GOT3 (cell line): ENCODE data around the gene CPSF4.
"Not testable (repeated sequence)": the region's sequence is repeated elsewhere in the genome, so short reads cannot be mapped to it uniquely, and the experiment has no call there.

ENCODE experiments used
- DNase-seq: peaks from one replicate; lab custom pipeline; 2025; ENCODE audit warnings: mixed read lengths; lab: John Stamatoyannopoulos, UW

The CPSF4 gene

DNA sequence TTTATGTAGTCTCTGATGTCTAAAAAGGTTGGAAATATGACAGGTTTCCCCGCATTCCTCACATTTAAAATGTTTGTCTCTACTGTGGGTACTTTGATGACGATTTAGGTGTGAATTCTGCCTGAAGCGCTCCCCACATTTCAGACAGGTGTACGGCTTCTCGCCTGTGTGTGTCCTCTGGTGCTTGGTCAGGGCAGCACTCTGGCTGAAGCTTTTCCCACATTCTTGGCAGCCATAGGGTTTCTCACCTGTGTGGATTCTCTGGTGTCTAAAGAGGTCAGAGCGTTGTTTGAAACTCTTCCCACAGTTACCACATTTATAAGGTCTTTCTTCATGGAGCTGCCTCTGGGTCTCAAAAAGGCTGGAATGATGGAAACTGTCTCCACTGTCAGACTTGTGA, 55.1 kb downstream of the CPSF4 start:
- no peak for DNase-seq

DNA sequence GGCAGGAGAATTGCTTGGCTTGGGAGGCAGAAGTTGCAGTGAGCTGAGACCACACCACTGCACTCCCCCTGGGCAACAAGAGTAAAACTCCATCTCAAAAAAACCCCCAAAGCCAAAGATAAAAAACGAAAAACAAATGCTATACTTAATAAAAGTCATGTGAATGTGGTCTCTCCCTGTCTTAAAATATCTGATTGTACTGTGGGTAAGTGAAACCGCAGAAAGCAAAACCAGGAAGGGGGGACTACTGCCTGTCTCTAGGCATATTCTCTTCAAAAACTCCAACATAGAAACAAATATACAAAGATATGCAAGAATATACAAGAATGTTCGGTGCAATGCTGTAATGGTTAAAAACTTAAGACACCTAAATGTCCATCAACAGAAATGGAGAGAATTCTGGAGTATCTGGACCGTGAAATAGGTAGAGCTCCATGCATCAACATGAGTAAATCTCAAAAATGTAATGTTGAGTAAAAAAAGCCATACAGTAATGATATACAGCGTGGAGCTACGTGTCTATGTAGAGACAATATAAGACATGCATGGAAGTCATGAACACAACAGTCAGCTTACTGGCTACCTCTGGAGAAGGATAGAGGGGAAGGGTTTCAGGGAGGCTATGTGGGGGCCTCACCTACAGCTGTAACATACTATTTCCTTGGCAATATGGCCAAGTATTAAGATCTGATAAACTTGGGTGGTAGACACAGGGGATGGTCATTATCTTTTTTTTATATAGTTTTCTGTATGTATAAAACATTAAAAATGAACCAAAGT, 59.2 kb downstream of the CPSF4 start:
- no peak for DNase-seq

DNA sequence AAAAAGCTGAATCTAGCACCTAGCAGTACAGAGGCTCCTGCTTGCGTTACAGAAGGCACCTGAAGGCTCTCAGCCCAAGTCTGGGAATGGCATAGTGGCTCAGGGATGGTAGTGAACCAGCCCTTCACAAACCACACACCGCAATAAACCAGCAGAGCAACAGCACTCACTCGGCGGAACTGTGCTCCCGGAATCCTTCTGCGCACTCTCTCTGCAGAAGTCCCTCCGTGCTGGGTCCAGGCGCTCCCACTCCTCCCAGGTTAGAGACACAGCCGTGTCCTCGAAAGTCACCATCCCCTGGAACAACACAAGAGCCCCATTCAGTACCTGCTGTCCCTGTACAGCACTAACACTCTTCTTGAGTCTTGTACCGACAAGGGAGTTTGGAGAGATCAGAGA, 59.8 kb downstream of the CPSF4 start:
- no peak for DNase-seq

DNA sequence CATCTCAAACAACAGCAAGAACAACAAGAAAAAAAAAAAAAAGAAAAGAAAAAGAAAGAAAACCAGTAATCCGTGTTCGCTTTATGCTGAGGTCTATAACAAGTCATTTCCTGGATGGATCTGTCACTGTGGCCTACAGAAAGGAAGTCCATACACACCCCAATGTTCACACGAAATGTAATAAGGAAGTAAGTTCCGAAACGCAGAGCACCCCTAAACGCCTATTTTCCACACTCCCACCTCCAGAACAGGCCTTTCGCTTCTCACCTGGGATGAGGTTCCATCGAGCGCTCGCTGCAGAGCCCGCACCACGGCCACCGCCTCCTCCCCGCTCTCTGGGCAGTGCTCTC, 60.6 kb downstream of the CPSF4 start:
- DNase-seq, result no peak

DNA sequence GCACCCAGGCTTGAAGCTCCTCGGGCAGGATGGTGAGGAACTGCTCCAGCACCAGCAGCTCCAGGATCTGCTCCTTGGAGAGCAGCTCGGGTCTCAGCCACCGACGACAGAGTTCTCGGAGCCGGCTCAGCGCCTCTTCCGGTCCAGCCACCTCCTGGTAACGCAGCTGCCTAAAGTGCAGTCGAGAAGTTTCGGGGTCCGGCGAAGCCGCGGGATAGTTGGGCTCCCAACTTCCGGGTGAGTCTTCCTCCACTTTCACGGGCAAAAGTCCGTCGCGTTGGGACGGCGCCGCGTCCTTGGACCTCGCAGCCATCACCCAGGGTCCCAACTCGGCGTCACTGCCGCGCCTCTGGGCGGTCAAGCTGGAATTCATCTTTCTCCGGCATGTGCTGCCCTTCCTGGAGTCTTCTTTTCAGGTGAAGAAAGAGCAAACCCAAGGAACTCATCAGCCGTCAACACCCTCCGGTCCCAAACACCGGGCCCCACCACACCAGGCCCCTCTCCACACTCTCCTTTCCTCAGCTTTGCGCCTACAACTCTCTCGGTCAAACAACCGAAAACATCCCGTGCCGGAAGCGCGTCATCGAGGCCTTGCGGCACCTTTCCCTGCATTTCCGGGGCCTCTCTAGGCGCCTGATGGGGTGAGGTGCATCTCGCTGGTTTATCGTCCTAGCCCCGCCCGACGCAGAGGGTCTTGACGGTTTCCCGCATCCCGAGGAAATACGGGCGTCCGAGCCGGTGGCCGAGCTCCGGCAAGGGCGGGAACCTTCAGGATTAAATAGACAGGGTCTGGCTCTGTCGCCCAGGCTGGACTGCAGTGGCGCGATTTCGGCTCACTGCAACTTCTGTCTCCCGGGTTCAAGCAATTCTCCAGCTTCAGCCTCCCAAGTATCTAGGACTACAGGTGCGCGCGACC, 61.2 kb downstream of the CPSF4 start, which contains the start of gene ZNF394:
Gene ZNF394, minus strand, starts transcription at position 561 of the 916 bp plus-strand sequence. Its CDS starts 188 bp downstream, at position 373.
- DNase-seq, result peak; percentile 50

DNA sequence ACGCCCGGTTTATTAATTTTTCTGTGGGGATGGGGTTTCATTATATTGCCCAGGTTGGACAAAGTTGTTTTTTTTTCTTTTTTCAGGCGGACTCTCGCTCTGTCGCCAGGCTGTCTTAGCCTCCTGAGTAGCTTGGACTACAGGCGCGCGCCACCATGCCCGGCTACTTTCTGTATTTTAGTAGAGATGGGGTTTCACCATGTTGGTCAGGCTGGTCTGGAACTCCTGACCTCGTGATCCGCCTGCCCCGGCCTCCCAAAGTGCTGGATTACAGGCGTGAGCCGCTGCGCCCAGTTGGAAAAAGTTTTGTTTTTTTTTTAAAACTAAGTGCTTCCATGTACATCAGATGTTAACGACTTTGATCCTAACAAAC, 61.9 kb downstream of the CPSF4 start:
- DNase-seq, result no peak

DNA sequence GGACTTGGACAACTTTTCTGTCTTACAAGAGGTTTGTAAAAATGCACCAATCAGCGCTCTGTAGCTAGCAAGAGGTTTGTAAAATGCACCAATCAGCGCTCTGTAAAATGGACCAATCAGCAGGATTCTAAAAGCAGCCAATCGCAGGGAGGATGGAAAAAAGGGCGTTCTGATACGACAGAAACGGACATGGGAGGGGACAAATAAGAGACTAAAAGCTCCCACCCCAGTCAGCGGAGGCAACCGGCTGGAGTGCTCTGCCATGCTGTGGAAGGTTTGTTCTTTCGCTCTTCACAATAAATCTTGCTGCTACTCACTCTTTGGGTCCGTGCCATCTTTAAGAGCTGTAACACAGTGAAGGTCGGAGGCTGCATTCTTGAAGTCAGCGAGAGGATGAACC, 62.5 kb downstream of the CPSF4 start:
- not testable (repeated sequence) for DNase-seq

DNA sequence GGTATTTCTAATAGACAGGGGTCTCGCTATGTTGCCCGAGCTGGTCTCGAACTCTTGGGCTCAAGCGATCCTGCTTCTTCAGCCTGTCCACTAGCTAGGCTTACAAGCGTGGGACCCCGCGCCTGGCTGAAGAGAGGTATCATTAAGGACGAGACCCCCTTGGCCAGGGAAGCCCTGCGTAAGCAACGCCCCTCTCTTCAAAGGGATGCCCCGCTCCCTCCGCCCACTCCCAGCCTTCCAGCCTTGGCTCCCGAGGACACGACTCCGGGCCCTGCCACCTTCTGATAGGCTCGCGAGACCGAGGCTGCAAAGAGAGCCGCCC, 65.5 kb downstream of the CPSF4 start:
- no peak for DNase-seq

DNA sequence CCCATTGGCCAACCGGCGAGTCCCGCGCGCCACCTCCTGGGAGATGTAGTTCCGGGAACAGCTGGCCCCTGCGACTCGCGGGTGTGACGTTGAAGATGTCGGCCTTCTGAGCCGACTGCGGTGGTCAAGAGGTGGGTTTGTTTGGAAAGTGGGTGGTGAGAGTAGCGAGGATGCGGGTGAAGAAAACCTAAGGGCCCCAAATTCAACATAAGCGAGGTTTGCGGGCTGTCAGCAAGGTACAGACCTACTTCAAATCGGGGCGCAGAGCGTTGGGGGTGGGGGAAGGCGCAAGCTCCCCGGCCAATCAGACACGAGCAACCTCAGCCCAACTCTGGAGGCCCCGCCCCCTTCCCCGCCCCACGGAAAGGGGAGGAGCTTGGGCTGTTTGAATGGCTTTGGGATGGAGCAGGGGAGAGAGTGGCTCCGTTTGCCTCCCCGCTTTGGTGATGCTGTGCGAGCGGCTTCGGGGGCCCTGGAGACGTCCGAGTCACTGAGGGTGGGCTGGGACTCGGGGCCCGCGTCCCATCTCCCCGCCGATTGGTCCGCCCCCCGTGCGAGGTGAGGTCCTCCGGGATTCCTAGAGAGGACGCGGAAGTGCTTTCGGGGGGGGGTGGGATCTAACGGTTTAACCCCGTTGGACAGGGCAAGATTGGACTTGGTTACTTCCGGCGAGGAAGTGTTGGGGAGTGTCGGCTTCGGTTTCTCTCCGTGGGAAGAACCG, 66.0 kb downstream of the CPSF4 start, which contains the start of gene ZKSCAN5:
Gene ZKSCAN5, plus strand, starts transcription at position 60 of the 721 bp plus-strand sequence. CDS start 1,383 bp downstream, outside the sequence.
- DNase-seq, result peak; percentile 97

DNA sequence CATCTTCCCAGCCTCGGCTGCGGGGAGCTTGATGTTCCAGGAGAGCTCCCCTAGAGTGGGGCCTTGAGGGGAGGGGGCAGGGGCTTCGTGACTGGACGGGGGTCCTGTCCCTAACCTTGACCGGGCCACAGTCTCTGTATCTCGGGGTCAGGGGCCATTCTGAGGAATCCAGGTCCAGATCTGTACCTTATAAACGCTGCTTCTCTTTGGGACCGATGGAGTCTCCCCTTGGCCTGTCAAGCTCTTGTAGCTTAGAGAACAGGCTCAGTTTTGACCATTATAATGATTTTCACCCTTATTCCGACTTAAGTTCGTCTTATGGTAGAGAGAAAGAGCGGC, 66.5 kb downstream of the CPSF4 start:
- no peak for DNase-seq
